CD8-positive, alpha-beta memory T cell (primary cell): Measurements from ENCODE around the gene F11. TPM values are rescaled to one million over a fixed set of nuclear protein-coding genes. Genes with fewer than 3 reads are reported as not detected.
"Not testable (repeated sequence)": the region's sequence is repeated elsewhere in the genome, so short reads cannot be mapped to it uniquely, and the experiment has no call there.

Experiments
- CTCF ChIA-PET: fragments of 350-600 bp; sonication (Branson Sonifier 250); formaldehyde crosslinking; loops from one replicate; lab custom pipeline; 2021; ENCODE audit warnings: antibody characterized with exemption; lab: Charles Lee
- POLR2A ChIA-PET: fragments of 350-600 bp; sonication (Branson Sonifier 250); formaldehyde crosslinking; loops from one replicate; lab custom pipeline; 2021; ENCODE audit warnings: antibody characterized with exemption; lab: Charles Lee
- DNase-seq, 5 donors: peaks; one replicate each; pipeline versions ENCODE4 v3.0.0 to v3.0.0-alpha.2; 2020 to 2022; ENCODE audit warnings: mixed read lengths in 1 of 5
- H3K27ac ChIP-seq: one replicate; pipeline ENCODE4 v1.7.0; 2013; ENCODE audit warnings: low read depth, mild to moderate bottlenecking, low read length, moderate library complexity
- H3K27me3 ChIP-seq: 2 replicates; pipeline ENCODE4 v1.7.0; 2013; ENCODE audit warnings: low read length, mild to moderate bottlenecking; ENCODE audit not compliant: insufficient read depth, poor library complexity, severe bottlenecking
- H3K36me3 ChIP-seq: 2 replicates; pipeline ENCODE4 v1.7.0; 2013; ENCODE audit warnings: mild to moderate bottlenecking, low read length, moderate library complexity; ENCODE audit not compliant: insufficient read depth
- H3K4me1 ChIP-seq: 2 replicates; pipeline ENCODE4 v1.7.0; 2013; ENCODE audit warnings: mild to moderate bottlenecking, low read length, moderate library complexity; ENCODE audit not compliant: insufficient read depth
- H3K4me3 ChIP-seq: 2 replicates; pipeline ENCODE4 v1.7.0; 2013; ENCODE audit warnings: mild to moderate bottlenecking, low read length
- H3K9me3 ChIP-seq: 2 replicates; pipeline ENCODE4 v1.7.0; 2013; ENCODE audit warnings: mild to moderate bottlenecking, low read length
- H3K27ac Mint-ChIP-seq, 8 donors: one replicate each; pipeline ENCODE4 v1.8.0; 2020 to 2021; ENCODE audit warnings: mixed read lengths in 8 of 8, mild to moderate bottlenecking in 6 of 8, inconsistent platforms in 3 of 8, moderate library complexity in 3 of 8
- H3K27me3 Mint-ChIP-seq, 2 donors: one replicate each; pipeline ENCODE4 v1.8.0; 2020 to 2021; ENCODE audit warnings: mixed read lengths in 2 of 2, mild to moderate bottlenecking in 1 of 2, moderate library complexity in 1 of 2
- H3K36me3 Mint-ChIP-seq, 3 donors: one replicate each; pipeline ENCODE4 v1.8.0; 2020 to 2021; ENCODE audit warnings: mixed read lengths in 3 of 3, inconsistent platforms in 1 of 3, mild to moderate bottlenecking in 1 of 3
- H3K4me1 Mint-ChIP-seq, 3 donors: one replicate each; pipeline ENCODE4 v1.8.0; 2020 to 2021; ENCODE audit warnings: mixed read lengths in 3 of 3, inconsistent platforms in 1 of 3, mild to moderate bottlenecking in 1 of 3
- H3K4me3 Mint-ChIP-seq, 7 donors: one replicate each; pipeline ENCODE4 v1.8.0; 2020 to 2021; ENCODE audit warnings: mixed read lengths in 7 of 7, mild to moderate bottlenecking in 6 of 7, moderate library complexity in 4 of 7, inconsistent platforms in 2 of 7
- H3K9me3 Mint-ChIP-seq, 5 donors: one replicate each; pipeline ENCODE4 v1.8.0; 2020 to 2022; ENCODE audit warnings: mixed read lengths in 5 of 5, mild to moderate bottlenecking in 3 of 5, moderate library complexity in 2 of 5, inconsistent platforms in 1 of 5
- polyA plus RNA-seq: library from polyadenylated mRNA; unstranded; fragments of 300-500 nt; fragmentation: Illumina TruSeq; gene quantifications from one replicate; pipeline ENCODE4 v1.2.3, GENCODE V29; 2021
- total RNA-seq, 2 experiments: library from RNA; stranded (reverse); gene quantifications; one replicate each; pipeline ENCODE4 v1.2.3, GENCODE V29; 2021

F11 gene
- total and polyA plus RNA-seq, 3 experiments from 2014 or later = not detected

DNA sequence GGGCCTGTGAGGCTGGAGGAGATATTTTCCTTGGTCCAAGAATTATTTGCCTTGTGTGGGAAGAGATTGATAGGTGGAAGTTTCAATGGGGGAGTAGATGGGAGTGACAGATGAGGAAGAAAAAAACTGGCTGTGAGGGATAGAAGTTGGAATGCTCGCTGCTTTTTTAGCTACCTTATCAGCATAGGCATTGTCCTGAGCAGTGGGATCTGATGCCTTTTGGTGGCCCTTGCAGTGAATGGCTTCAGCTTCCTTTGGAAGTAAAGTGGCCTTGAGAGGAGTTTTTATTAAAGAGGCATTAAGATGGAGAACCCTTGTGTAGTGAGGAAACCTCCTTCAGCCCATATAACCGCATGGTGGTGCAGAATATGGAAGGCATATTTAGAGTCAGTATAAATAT, 22.7 kb upstream of the F11 start:
- Histone ChIP-seq H3K9me3 (no peaks in the 10 kb centered on the region), H3K27me3 (no peaks in the 10 kb centered on the region), H3K27ac (no peak overlapping the region), H3K4me1 (no peaks in the 10 kb centered on the region), H3K4me3 (no peak overlapping the region), H3K36me3 (no peaks in the 10 kb centered on the region)
- H3K27me3 Mint-ChIP-seq = no peaks in the 10 kb centered on the region
- H3K36me3 Mint-ChIP-seq = peaks cover 0 to 7% (median 2%) of the 10 kb centered on the region in 3 donors
- no peak overlapping the region for H3K4me3 Mint-ChIP-seq
- ChIA-PET CTCF (no interaction called here), POLR2A (no interaction called here)
- no peak for DNase-seq
- H3K27ac Mint-ChIP-seq = no peak overlapping the region
- H3K4me1 Mint-ChIP-seq = no peaks in the 10 kb centered on the region
- peaks cover 0 to 5% (median 3%) of the 10 kb centered on the region in 5 donors for H3K9me3 Mint-ChIP-seq

DNA sequence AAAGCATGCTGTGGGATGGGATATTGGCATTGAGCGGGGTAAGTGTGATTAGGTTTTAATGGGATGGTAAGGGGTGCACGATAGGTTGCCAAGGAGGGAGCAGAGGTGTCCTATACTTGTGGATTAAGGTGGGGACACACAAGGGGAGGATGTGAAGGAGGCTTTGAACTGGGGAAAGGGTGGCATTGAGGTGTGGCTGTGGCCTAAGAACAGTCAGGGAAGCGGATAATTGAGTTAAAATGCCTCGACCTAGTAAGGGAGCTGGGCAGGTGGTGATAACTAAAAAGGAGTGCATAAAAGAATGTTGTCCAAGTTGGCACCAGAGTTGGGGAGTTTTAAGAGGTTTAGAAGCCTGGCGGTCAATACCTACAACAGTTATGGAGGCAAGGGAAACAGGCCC, 21.2 kb upstream of the F11 start:
- no peak for DNase-seq
- ChIA-PET CTCF (no interaction called here), POLR2A (no interaction called here)
- H3K9me3 Mint-ChIP-seq = peaks cover 0 to 5% (median 3%) of the 10 kb centered on the region in 5 donors
- Histone ChIP-seq H3K4me3 (no peak overlapping the region), H3K36me3 (no peaks in the 10 kb centered on the region), H3K27ac (no peak overlapping the region), H3K27me3 (no peaks in the 10 kb centered on the region), H3K9me3 (no peaks in the 10 kb centered on the region), H3K4me1 (no peaks in the 10 kb centered on the region)
- peaks cover 0 to 7% (median 2%) of the 10 kb centered on the region in 3 donors for H3K36me3 Mint-ChIP-seq
- H3K27me3 Mint-ChIP-seq = no peaks in the 10 kb centered on the region
- no peak overlapping the region for H3K27ac Mint-ChIP-seq
- no peak overlapping the region for H3K4me3 Mint-ChIP-seq
- H3K4me1 Mint-ChIP-seq = no peaks in the 10 kb centered on the region

DNA sequence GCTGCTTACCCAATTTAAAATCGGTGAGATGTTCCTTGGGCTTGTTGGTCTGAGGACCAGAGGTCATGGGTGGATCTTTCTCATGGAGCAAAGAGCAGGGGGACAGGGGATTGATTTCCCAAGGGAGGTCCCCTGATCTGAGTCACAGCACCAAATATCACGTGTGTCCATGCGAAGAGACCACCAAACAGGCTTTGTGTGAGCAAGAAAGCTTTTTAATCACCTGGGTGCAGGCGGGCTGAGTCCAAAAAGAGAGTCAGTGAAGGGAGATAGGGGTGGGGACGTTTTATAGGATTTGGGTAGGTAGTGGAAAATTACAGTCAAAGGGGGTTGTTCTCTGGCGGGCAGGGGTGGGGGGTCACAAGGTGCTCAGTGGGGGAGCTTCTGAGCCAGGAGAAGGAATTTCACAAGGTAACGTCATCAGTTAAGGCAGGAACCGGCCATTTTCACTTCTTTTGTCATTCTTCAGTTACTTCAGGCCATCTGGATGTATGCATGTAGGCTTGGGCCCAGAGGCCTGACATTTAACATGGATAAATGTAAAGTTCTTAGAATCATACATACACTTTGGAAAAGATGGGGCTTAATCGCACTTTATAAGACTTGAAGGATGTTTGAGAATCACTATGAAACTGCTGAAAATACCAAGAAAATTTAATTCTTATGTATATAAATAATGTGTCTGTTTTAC, 18.8 kb upstream of the F11 start:
- DNase-seq, H3K4me1 Mint-ChIP-seq, CTCF ChIA-PET, H3K36me3 ChIP-seq, H3K9me3 ChIP-seq, H3K27me3 ChIP-seq, H3K4me3 ChIP-seq, H3K27ac ChIP-seq, POLR2A ChIA-PET, H3K27ac Mint-ChIP-seq, H3K4me3 Mint-ChIP-seq, H3K36me3 Mint-ChIP-seq, H3K4me1 ChIP-seq, H3K9me3 Mint-ChIP-seq, H3K27me3 Mint-ChIP-seq: not testable (repeated sequence)

DNA sequence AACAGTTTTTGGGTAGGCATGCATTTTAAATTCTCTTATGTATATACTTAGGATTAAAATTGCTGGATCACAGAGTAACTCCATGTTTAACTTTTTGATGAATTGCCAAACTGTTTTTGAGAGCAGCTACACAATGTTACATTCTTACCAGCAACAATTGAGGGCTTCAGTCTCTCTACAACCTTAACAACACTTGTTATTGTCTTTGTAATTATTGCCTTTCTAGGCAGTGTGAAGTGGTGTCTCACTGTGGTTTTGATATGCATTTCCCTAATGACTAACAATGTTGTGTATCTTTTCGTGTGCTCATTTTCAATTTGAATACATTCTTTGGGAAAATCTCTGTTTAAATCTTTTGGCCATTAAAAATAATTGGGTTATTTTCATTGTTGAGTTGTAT, 17.3 kb upstream of the F11 start:
- no peaks in the 10 kb centered on the region for H3K4me1 Mint-ChIP-seq

DNA sequence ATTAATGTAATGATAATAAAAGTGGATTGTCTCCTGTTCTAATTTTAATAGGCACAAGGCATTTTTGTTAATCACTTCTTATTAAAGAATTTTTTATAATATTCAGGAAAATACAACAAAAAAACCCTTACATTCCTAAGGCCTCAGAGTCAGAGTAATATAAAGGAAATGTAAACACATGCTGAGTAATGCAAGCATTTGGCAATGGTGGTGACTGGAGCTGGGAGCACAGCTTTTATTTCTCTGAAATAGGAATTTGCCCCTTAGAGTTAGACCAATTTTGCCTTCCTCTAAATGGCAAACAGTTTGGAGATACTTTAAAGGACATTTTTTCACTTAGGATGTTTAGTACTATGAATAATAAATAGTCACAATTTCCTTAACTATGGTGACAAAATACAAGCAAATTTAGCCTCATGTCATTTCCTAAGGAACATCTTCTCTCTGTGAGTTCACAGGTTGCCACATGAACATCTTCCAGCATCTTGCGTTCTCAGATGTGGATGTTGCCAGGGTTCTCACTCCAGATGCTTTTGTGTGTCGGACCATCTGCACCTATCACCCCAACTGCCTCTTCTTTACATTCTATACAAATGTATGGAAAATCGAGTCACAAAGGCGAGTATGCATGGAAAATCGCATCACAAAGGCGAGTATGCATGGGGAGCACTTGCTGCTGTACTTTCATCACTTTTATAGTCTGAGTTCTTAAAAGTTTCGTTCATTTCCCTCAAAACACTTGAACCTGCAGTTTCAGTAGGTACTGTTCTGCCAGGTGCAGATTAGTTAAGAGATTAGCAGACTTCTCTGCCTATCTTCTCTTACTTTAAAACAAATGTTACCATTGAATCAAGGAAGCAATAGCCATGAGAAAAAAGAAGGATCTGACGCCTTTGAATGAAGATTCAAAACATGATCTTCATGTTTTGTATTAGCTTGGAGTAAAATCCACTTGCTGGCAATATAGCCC, 15.9 kb upstream of the F11 start:
- no peaks in the 10 kb centered on the region for H3K27me3 ChIP-seq
- no peaks in the 10 kb centered on the region for H3K4me1 ChIP-seq
- peaks cover 0 to 5% (median 3%) of the 10 kb centered on the region in 5 donors for H3K9me3 Mint-ChIP-seq
- H3K9me3 ChIP-seq = no peaks in the 10 kb centered on the region
- H3K36me3 ChIP-seq = no peaks in the 10 kb centered on the region
- no peak overlapping the region for H3K27ac ChIP-seq
- CTCF ChIA-PET = no interaction called here
- H3K27me3 Mint-ChIP-seq = no peaks in the 10 kb centered on the region
- POLR2A ChIA-PET = no interaction called here
- no peak overlapping the region for H3K27ac Mint-ChIP-seq
- peaks cover 6 to 17% (median 14%) of the 10 kb centered on the region in 3 donors for H3K36me3 Mint-ChIP-seq
- no peak overlapping the region for H3K4me3 Mint-ChIP-seq
- no peaks in the 10 kb centered on the region for H3K4me1 Mint-ChIP-seq
- H3K4me3 ChIP-seq = no peak overlapping the region
- DNase-seq = no peak

More for the DNA sequence above, 17.3 kb upstream of the F11 start:
- Mint-ChIP-seq H3K36me3 (peaks cover 6 to 14% (median 9%) of the 10 kb centered on the region in 3 donors), H3K4me3 (no peak overlapping the region), H3K9me3 (peaks cover 0 to 5% (median 3%) of the 10 kb centered on the region in 5 donors), H3K27ac (no peak overlapping the region), H3K27me3 (no peaks in the 10 kb centered on the region)
- Histone ChIP-seq H3K4me1 (no peaks in the 10 kb centered on the region), H3K9me3 (no peaks in the 10 kb centered on the region), H3K27ac (no peak overlapping the region), H3K27me3 (no peaks in the 10 kb centered on the region), H3K36me3 (no peaks in the 10 kb centered on the region), H3K4me3 (no peak overlapping the region)
- ChIA-PET POLR2A (no interaction called here), CTCF (no interaction called here)
- no peak for DNase-seq

DNA sequence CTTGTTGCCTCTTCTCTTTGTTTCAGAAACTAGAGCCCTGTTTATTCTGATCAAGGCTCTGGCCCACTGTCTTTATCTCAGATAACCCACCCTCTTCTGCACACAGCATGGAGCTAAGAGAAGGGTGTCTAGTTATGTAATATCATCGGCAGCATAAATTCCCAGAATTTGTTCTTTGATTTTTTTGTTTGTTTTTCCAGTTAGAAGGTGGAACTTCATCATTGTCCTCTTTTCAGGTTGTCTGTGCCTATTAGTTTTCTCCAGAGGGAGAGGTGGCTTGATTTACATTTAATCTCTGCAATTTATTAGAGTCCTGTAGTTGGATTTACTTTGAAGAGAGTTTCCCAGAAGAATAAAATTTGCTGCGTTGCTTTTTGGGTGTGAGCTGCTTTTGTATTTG, 15.2 kb upstream of the F11 start:
- H3K9me3 Mint-ChIP-seq = peaks cover 0 to 5% (median 2%) of the 10 kb centered on the region in 5 donors
- H3K36me3 ChIP-seq = no peaks in the 10 kb centered on the region
- H3K9me3 ChIP-seq = no peaks in the 10 kb centered on the region
- H3K27me3 ChIP-seq = no peaks in the 10 kb centered on the region
- H3K4me1 ChIP-seq = no peaks in the 10 kb centered on the region
- H3K4me3 ChIP-seq = no peak overlapping the region
- H3K27ac ChIP-seq = no peak overlapping the region
- peaks cover 6 to 17% (median 14%) of the 10 kb centered on the region in 3 donors for H3K36me3 Mint-ChIP-seq
- no peaks in the 10 kb centered on the region for H3K4me1 Mint-ChIP-seq
- POLR2A ChIA-PET = no interaction called here
- CTCF ChIA-PET = no interaction called here
- DNase-seq = no peak
- H3K4me3 Mint-ChIP-seq = no peak overlapping the region
- H3K27me3 Mint-ChIP-seq = no peaks in the 10 kb centered on the region
- H3K27ac Mint-ChIP-seq = peak overlapping the region in 1 of 8 donors; percentile 24

DNA sequence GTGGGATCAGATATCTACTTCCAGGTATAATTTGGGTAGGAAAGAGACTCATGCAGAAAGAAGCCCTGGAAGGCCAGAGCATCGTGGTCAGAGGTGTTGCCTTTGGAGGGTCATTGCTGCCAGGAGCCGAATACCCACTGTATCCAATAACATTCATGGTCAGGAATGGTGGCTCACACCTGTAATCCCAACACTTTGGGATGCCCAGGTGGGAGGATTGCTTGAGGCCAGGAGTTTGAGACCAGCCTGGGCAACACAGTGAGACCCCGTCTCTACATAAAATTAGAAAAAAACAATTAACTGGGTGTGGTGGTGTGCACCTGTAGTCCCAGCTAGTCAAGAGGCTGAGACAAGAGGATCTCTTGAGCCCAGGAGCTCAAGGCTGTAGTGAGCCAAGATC, 10.9 kb upstream of the F11 start:
- Mint-ChIP-seq H3K27me3 (peaks cover 0 to 1% of the 10 kb centered on the region in 2 donors), H3K9me3 (no peaks in the 10 kb centered on the region), H3K36me3 (peaks cover 13 to 23% (median 19%) of the 10 kb centered on the region in 3 donors), H3K4me3 (no peak overlapping the region), H3K4me1 (no peaks in the 10 kb centered on the region), H3K27ac (no peak overlapping the region)
- H3K4me3 ChIP-seq = no peak overlapping the region
- H3K27me3 ChIP-seq = no peaks in the 10 kb centered on the region
- H3K4me1 ChIP-seq = no peaks in the 10 kb centered on the region
- ChIA-PET POLR2A (no interaction called here), CTCF (no interaction called here)
- no peaks in the 10 kb centered on the region for H3K9me3 ChIP-seq
- H3K27ac ChIP-seq = no peak overlapping the region
- no peaks in the 10 kb centered on the region for H3K36me3 ChIP-seq
- DNase-seq = no peak

DNA sequence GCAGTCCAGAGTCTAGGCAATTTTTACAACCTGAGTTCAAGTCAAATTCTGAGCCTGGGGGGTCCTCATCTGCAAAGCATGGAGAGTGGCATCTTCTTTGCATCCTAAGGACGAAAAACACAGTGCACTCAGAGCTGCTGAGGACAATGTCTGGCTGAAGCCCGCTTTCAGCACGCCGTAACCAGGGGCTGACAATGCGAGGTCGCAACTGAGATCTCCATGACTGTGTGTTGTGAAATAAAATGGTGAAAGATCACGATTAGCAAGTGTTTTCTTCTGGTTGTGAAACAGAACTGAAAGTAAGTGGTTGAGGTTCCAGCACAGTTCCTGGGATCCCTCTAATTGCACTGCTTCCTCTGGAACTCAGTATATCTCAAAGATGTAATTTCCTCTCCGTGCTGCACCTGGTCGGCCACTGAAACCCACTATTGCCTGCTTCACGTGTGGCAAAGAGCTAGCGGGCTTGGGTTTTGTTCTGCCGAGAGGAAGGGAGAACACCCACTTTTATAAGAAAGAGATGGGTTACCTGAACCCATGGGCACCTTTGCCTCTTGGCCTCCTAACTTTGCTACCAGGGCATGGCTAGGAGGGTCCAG, 7.7 kb upstream of the F11 start:
- ChIA-PET POLR2A (no interaction called here), CTCF (no interaction called here)
- Histone ChIP-seq H3K27me3 (no peaks in the 10 kb centered on the region), H3K4me1 (no peaks in the 10 kb centered on the region), H3K36me3 (no peaks in the 10 kb centered on the region), H3K27ac (no peak overlapping the region), H3K4me3 (no peak overlapping the region), H3K9me3 (no peaks in the 10 kb centered on the region)
- H3K4me1 Mint-ChIP-seq = no peaks in the 10 kb centered on the region
- H3K27ac Mint-ChIP-seq = no peak overlapping the region
- H3K9me3 Mint-ChIP-seq = no peaks in the 10 kb centered on the region
- DNase-seq = no peak
- peaks cover 4 to 6% of the 10 kb centered on the region in 2 donors for H3K27me3 Mint-ChIP-seq
- peaks cover 7 to 10% (median 9%) of the 10 kb centered on the region in 3 donors for H3K36me3 Mint-ChIP-seq
- H3K4me3 Mint-ChIP-seq = no peak overlapping the region
